GM12865 (cell line): ENCODE data around the gene ATXN2.
A peak's percentile ranks its signal among the peaks of the same experiment; 100 is the strongest.

Experiments used
- DNase-seq: peaks from one replicate; pipeline ENCODE4 v3.0.0; 2010; ENCODE audit warnings: low read depth
- H3K4me3 ChIP-seq: 2 replicates; pipeline ENCODE4 v1.5.1; 2011; ENCODE audit warnings: mild to moderate bottlenecking, low read depth, low read length, control low read depth
- TF ChIP-seq, protein P1 (sequence below): IDR thresholded peaks from 2 replicates; pipeline ENCODE4 v1.5.1; 2011; ENCODE audit warnings: low read length, control low read depth, low read depth, inconsistent platforms; ENCODE audit not compliant: insufficient read depth; ENCODE audit errors: missing control alignments

The ATXN2 gene

DNA sequence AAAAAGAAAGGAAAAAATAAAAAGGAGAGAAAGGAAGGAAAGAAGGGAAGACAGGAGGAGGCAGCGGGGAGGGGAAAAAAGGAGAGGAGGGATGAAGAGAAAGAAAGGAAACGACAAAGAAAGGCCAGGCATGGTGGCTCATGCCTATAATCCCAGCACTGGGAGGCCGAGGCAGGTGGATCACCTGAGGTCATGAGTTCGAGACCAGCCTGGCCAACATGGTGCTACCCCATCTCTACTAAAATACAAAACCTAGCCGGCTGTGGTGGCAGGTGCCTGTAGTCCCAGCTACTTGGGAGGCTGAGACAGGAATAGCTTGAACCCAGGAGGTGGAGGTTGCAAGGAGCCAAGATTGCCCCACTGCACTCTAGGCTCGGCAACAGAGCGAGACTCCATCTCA, 18.4 kb downstream of the ATXN2 start:
- H3K4me3 ChIP-seq, result no peak overlapping the region
- TF ChIP-seq, protein P1, sequence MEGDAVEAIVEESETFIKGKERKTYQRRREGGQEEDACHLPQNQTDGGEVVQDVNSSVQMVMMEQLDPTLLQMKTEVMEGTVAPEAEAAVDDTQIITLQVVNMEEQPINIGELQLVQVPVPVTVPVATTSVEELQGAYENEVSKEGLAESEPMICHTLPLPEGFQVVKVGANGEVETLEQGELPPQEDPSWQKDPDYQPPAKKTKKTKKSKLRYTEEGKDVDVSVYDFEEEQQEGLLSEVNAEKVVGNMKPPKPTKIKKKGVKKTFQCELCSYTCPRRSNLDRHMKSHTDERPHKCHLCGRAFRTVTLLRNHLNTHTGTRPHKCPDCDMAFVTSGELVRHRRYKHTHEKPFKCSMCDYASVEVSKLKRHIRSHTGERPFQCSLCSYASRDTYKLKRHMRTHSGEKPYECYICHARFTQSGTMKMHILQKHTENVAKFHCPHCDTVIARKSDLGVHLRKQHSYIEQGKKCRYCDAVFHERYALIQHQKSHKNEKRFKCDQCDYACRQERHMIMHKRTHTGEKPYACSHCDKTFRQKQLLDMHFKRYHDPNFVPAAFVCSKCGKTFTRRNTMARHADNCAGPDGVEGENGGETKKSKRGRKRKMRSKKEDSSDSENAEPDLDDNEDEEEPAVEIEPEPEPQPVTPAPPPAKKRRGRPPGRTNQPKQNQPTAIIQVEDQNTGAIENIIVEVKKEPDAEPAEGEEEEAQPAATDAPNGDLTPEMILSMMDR, result no peak
- DNase-seq, result no peak

DNA sequence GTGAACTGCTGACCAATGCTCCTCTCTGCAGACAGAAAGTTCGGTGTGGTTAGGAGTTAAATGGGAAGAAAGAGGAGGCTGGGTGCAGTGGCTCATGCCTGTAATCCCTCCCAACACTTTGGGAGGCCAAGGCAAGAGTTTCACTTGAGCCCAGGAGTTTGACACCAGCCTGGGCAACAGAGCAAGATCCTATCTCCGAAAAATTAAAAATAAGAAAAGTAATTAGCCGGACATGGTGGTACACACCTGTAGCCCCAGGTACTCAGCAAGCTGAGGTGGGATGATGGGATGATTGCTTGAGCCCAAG, 19.0 kb downstream of the ATXN2 start:
- DNase-seq, result no peak
- no peak overlapping the region for H3K4me3 ChIP-seq
- TF ChIP-seq, protein P1, result no peak

DNA sequence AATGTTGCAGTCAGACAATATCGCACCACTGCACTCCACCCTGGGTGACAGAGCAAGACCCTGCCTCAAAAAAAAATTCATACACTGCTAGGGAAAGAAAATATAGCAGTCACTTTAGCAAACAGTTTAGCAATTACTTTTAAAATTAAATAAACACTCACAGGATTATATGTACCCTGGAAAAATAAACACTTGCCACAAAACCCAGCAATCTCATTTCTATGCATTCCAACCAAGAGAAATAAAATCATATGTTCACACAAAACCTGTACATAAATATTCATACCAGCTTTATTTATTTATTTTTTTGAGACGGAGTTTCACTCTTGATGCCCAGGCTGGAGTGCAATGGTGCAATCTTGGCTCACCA, 20.2 kb downstream of the ATXN2 start:
- TF ChIP-seq, protein P1, result no peak
- DNase-seq, result no peak
- no peak overlapping the region for H3K4me3 ChIP-seq

DNA sequence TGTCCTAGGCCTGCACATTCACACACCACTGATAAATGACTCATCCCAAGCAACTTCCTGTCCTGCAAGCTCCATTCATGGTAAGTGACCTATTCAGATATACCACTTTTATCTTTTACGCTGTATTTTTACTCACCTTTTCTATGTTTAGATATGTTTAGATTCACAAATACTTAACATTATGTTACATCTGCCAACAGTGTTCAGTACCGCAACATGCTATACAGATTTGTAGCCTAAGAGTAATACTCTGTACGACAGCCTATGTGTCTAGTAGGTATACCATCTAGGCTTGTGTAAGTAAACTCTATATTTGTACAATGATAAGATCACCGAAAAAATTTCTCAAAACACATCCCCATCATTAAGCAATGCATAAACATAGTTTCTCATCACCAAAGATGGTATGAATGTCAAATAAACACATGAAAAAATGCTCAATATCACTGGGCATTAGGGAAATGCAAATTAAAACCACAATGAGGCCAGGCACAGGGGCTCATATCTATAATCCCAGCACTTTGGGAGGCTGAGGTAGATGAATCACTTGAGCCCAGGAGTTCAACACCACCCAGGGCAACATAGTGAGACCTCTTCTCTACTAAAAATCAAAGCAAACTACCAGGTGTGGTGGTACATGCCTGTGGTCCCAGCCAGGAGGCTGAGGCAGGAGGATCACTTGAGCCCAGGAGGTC, 20.7 kb downstream of the ATXN2 start:
- TF ChIP-seq, protein P1, result no peak
- peak; percentile 44 for DNase-seq
- H3K4me3 ChIP-seq, result no peak overlapping the region

DNA sequence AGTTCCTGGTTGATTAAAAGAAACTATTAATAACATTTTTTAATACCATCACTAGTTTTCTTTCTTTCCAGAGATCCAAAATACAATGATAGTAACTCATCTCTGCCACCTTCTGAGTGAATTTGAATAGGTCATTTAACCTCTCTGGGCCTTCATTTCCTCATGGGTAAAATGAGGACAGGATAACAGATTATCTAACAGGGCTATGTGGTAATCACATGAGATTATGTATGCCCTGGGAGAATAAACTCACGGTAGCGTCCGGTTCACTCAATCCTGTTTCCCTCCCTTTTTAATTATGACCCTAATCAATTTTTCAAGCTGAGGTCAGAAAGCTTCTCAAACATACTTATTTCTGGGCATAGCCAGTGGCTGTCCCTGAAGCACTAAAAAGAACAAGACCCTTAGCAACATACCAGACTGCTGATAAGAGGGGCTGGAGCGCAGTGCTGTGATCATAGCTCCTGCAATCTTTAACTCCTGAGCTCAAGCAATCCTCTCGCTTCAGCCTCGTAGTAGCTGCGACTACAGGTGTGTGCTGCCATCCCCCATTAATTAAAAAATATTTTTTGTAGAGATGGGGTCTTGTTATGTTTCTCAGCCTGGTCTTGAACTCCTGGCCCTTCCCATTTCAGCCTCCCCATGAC, 24.2 kb downstream of the ATXN2 start:
- no peak for DNase-seq
- TF ChIP-seq, protein P1, result no peak

GRCh38 chr12:111573476-111573875, 25.6 kb downstream of the ATXN2 start:
- DNase-seq, result no peak
- H3K4me3 ChIP-seq, result no peak overlapping the region
- TF ChIP-seq, protein P1, result no peak

More for the DNA sequence above, 24.2 kb downstream of the ATXN2 start:
- no peak overlapping the region for H3K4me3 ChIP-seq
